NB4 (cell line): Measurements from ENCODE around the gene CDKN2AIPNL.
"Not testable (repeated sequence)": the region's sequence is repeated elsewhere in the genome, so short reads cannot be mapped to it uniquely, and the experiment has no call there.

Source experiments
- DNase-seq: peaks from one replicate; pipeline ENCODE4 v3.0.0; 2010; ENCODE audit warnings: low read depth
- H3K4me3 ChIP-seq: one replicate; pipeline ENCODE4 v1.5.1; 2011; ENCODE audit warnings: mild to moderate bottlenecking, low read depth, low read length, moderate library complexity
- MYC ChIP-seq: IDR thresholded peaks from 2 replicates; pipeline ENCODE4 v1.6.1; 2011; ENCODE audit warnings: low read depth, low read length
- POLR2A ChIP-seq: IDR thresholded peaks from 2 replicates; pipeline ENCODE4 v1.6.1; 2011; ENCODE audit warnings: mild to moderate bottlenecking; ENCODE audit not compliant: insufficient read length; ENCODE audit errors: extremely low read depth
- TF ChIP-seq, protein P1 (sequence below): IDR thresholded peaks from one replicate; pipeline ENCODE4 v1.5.1; 2012; ENCODE audit warnings: low read depth, low read length
- TF ChIP-seq, protein P2 (sequence below): IDR thresholded peaks from 2 replicates; pipeline ENCODE4 v1.6.1; 2011; ENCODE audit warnings: low read depth, low read length

CDKN2AIPNL gene

DNA sequence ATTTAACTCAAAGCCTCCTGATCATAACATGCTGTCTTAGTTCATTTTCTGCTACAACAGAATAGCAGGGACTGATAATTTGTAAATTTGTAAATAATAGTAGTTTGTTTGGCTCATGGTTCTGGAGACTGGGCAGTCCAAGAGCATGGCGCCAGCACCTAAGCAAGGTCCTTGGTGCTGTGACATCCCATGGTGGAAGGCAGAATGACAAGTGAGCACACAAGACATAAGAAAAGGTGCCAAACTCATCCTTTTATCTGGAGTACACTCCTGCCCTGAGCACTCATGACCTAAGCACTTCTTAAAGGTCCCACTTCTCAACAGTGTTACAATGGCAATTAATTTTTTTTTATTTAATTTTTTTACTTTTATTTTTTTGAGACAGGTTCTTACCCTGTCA lies 24.2 kb downstream of the CDKN2AIPNL start:
- no peak for TF ChIP-seq MYC
- TF ChIP-seq POLR2A, result no peak
- TF ChIP-seq, protein P1, sequence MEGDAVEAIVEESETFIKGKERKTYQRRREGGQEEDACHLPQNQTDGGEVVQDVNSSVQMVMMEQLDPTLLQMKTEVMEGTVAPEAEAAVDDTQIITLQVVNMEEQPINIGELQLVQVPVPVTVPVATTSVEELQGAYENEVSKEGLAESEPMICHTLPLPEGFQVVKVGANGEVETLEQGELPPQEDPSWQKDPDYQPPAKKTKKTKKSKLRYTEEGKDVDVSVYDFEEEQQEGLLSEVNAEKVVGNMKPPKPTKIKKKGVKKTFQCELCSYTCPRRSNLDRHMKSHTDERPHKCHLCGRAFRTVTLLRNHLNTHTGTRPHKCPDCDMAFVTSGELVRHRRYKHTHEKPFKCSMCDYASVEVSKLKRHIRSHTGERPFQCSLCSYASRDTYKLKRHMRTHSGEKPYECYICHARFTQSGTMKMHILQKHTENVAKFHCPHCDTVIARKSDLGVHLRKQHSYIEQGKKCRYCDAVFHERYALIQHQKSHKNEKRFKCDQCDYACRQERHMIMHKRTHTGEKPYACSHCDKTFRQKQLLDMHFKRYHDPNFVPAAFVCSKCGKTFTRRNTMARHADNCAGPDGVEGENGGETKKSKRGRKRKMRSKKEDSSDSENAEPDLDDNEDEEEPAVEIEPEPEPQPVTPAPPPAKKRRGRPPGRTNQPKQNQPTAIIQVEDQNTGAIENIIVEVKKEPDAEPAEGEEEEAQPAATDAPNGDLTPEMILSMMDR, result no peak
- TF ChIP-seq, protein P2, sequence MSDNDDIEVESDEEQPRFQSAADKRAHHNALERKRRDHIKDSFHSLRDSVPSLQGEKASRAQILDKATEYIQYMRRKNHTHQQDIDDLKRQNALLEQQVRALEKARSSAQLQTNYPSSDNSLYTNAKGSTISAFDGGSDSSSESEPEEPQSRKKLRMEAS, result no peak
- H3K4me3 ChIP-seq, result no peak overlapping the region
- no peak for DNase-seq

- TF ChIP-seq, protein P1, result no peak
- no peak for TF ChIP-seq POLR2A
- TF ChIP-seq MYC, result no peak
- TF ChIP-seq, protein P2, result no peak
- no peak for DNase-seq
Observed at GRCh38 chr5:134383980-134384697, 27.5 kb downstream of the CDKN2AIPNL start.

DNA sequence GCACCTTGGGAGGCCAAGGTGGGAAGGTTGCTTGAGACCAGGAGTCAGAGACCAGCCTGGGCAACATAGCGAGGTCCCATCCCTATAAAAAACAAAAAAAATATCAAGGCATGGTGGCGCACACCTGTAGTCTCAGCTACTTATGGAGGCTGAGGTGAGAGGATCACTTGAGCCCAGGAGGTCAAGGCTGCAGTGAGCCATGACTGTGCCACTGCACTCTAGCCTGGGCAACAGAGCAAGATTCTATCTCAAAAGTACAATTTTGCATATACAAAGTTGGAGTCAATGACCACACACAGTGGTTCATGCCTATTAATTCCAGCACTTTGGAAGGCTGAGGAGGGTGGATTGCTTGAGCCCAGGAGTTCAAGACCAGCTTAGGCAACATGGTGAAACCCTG lies 29.5 kb downstream of the CDKN2AIPNL start:
- DNase-seq, H3K4me3 ChIP-seq: not testable (repeated sequence)

More at GRCh38 chr5:134383980-134384697, 27.5 kb downstream of the CDKN2AIPNL start:
- no peak overlapping the region for H3K4me3 ChIP-seq

- no peak overlapping the region for H3K4me3 ChIP-seq
- DNase-seq, result no peak
- TF ChIP-seq, protein P1, result no peak
- TF ChIP-seq MYC (no peak), POLR2A (no peak)
- TF ChIP-seq, protein P2, result no peak
Observed at GRCh38 chr5:134380346-134380745, 31.3 kb downstream of the CDKN2AIPNL start.

- DNase-seq, result no peak
- TF ChIP-seq, protein P1, result no peak
- TF ChIP-seq, protein P2, result no peak
- TF ChIP-seq MYC, result no peak
- TF ChIP-seq POLR2A, result no peak
- H3K4me3 ChIP-seq, result peak overlapping the region; percentile 21
Observed at GRCh38 chr5:134374232-134374631, 37.4 kb downstream of the CDKN2AIPNL start.

- H3K4me3 ChIP-seq, result peak overlapping the region; percentile 84
- DNase-seq, result not testable (repeated sequence)
Observed at GRCh38 chr5:134373633-134374032, 38.0 kb downstream of the CDKN2AIPNL start.

DNA sequence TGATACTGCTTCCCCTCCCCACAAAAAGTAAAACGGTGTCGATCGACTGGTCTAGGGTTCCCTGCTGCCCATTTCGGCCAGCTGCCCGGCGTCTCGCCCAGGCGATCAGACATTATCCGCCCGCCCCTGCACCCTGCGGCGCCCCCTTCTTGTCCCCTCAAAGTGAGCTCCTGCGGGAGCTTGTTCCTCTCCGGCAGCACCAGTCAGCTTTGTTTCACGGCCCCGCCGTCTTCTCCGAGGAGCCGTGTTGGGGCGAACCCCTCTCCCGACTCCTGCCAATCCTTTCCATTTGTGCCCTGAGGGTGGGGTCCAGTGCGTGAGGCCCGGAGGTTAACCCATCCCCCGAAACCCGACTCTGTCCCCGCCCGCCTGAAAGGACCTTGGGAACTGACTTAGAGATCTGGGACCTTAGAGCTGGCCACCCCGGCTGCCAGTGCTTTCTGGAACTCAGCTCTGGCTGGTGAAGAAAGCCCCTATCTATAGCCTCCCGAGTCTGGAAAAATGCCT lies 39.8 kb downstream of the CDKN2AIPNL start:
- TF ChIP-seq, protein P1, result no peak
- TF ChIP-seq, protein P2, result 0 out of 2 replicates have a peak, but pooled peaks have one; percentile 0
- H3K4me3 ChIP-seq, result peak overlapping the region; percentile 84
- peak; percentile 74 for DNase-seq
